Ishikawa (cell line): ENCODE measurements around the gene MEST.

Experiments
- CEBPB ChIP-seq: IDR thresholded peaks from 2 replicates; pipeline ENCODE4 v1.6.1; 2012
- CREB1 ChIP-seq: IDR thresholded peaks from 2 replicates; pipeline ENCODE4 v1.6.1; 2012; ENCODE audit warnings: low read depth
- EGR1 ChIP-seq: IDR thresholded peaks from 2 replicates; pipeline ENCODE4 v1.6.1; 2012
- EP300 ChIP-seq: IDR thresholded peaks from 2 replicates; pipeline ENCODE4 v1.6.1; 2012; ENCODE audit warnings: borderline replicate concordance
- FOXM1 ChIP-seq: IDR thresholded peaks from 2 replicates; pipeline ENCODE4 v1.6.1; 2012; ENCODE audit warnings: low read depth, borderline replicate concordance
- NFIC ChIP-seq: IDR thresholded peaks from 2 replicates; pipeline ENCODE4 v1.6.1; 2012
- RAD21 ChIP-seq: IDR thresholded peaks from 2 replicates; pipeline ENCODE4 v1.6.1; 2012; ENCODE audit warnings: low read depth
- TAF1 ChIP-seq: IDR thresholded peaks from 2 replicates; pipeline ENCODE4 v1.6.1; 2012; ENCODE audit warnings: low read depth, mild to moderate bottlenecking
- TCF12 ChIP-seq: IDR thresholded peaks from 2 replicates; pipeline ENCODE4 v1.6.1; 2012; ENCODE audit warnings: low read depth
- TEAD4 ChIP-seq: IDR thresholded peaks from 2 replicates; pipeline ENCODE4 v1.6.1; 2012
- YY1 ChIP-seq: IDR thresholded peaks from 2 replicates; pipeline ENCODE4 v1.6.1; 2012; ENCODE audit warnings: low read depth
- ZBTB7A ChIP-seq: IDR thresholded peaks from 2 replicates; pipeline ENCODE4 v1.6.1; 2012; ENCODE audit warnings: low read depth
- TF ChIP-seq, protein P1 (sequence below): IDR thresholded peaks from 2 replicates; pipeline ENCODE4 v1.6.1; 2012
- TF ChIP-seq, protein P2 (sequence below): IDR thresholded peaks from 2 replicates; pipeline ENCODE4 v1.6.1; 2012
- TF ChIP-seq, protein P3 (sequence below): IDR thresholded peaks from 2 replicates; pipeline ENCODE4 v1.6.1; 2012; ENCODE audit warnings: low read depth, mild to moderate bottlenecking

Gene MEST

DNA sequence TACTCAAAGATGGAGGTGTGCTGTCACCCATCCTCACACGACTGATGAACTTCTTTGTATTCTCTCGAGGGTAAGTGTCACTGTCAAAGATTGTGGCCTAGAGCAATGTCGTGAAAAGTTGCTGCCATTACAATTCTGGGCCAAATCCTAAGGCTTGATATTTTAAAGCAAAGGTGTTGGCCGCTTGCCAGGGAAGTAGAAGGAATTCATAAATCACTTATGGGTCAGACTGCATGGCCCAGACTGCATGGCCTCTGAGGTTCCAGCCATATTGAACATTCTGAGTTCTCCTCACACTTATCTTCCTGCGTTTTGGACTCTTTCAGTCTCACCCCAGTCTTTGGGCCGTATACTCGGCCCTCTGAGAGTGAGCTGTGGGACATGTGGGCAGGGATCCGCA lies 8.6 kb downstream of the MEST start:
- no peak for TF ChIP-seq TAF1
- no peak for TF ChIP-seq CEBPB
- TF ChIP-seq TEAD4 = no peak
- no peak for TF ChIP-seq ZBTB7A
- TF ChIP-seq, protein P1, sequence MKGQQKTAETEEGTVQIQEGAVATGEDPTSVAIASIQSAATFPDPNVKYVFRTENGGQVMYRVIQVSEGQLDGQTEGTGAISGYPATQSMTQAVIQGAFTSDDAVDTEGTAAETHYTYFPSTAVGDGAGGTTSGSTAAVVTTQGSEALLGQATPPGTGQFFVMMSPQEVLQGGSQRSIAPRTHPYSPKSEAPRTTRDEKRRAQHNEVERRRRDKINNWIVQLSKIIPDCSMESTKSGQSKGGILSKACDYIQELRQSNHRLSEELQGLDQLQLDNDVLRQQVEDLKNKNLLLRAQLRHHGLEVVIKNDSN = no peak

DNA sequence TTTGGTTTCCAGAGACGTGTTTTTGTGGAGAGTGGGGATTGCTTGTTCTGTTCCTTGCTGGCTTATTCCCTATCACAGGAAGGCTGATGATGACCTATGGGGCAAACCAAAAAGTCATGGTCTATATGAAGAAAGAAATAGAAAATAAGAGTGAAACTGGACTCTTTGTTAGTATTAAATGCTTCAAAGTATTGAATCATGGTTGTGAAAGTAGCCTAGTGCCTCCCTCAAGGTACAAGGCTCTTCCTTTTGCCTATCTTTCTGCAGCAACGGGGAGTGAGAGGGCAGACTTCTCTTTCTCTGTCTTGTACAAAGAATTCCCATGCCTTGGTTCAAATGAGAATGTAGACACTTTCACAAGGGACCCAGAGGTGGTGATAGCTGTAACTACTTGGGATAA lies 9.0 kb downstream of the MEST start:
- TF ChIP-seq YY1 (no peak), EP300 (no peak), CREB1 (no peak), RAD21 (no peak), TCF12 (no peak), TEAD4 (no peak), ZBTB7A (no peak), CEBPB (no peak), TAF1 (no peak), NFIC (no peak), EGR1 (no peak), FOXM1 (no peak)
- TF ChIP-seq, protein P2, sequence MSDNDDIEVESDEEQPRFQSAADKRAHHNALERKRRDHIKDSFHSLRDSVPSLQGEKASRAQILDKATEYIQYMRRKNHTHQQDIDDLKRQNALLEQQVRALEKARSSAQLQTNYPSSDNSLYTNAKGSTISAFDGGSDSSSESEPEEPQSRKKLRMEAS = no peak
- TF ChIP-seq, protein P1 = no peak
- TF ChIP-seq, protein P3, sequence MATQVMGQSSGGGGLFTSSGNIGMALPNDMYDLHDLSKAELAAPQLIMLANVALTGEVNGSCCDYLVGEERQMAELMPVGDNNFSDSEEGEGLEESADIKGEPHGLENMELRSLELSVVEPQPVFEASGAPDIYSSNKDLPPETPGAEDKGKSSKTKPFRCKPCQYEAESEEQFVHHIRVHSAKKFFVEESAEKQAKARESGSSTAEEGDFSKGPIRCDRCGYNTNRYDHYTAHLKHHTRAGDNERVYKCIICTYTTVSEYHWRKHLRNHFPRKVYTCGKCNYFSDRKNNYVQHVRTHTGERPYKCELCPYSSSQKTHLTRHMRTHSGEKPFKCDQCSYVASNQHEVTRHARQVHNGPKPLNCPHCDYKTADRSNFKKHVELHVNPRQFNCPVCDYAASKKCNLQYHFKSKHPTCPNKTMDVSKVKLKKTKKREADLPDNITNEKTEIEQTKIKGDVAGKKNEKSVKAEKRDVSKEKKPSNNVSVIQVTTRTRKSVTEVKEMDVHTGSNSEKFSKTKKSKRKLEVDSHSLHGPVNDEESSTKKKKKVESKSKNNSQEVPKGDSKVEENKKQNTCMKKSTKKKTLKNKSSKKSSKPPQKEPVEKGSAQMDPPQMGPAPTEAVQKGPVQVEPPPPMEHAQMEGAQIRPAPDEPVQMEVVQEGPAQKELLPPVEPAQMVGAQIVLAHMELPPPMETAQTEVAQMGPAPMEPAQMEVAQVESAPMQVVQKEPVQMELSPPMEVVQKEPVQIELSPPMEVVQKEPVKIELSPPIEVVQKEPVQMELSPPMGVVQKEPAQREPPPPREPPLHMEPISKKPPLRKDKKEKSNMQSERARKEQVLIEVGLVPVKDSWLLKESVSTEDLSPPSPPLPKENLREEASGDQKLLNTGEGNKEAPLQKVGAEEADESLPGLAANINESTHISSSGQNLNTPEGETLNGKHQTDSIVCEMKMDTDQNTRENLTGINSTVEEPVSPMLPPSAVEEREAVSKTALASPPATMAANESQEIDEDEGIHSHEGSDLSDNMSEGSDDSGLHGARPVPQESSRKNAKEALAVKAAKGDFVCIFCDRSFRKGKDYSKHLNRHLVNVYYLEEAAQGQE = no peak

DNA sequence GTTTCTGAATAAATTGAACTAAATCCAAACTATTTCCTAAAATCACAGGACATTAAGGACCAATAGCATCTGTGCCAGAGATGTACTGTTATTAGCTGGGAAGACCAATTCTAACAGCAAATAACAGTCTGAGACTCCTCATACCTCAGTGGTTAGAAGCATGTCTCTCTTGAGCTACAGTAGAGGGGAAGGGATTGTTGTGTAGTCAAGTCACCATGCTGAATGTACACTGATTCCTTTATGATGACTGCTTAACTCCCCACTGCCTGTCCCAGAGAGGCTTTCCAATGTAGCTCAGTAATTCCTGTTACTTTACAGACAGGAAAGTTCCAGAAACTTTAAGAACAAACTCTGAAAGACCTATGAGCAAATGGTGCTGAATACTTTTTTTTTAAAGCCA lies 13.9 kb downstream of the MEST start:
- TF ChIP-seq TEAD4 (no peak), FOXM1 (no peak)

DNA sequence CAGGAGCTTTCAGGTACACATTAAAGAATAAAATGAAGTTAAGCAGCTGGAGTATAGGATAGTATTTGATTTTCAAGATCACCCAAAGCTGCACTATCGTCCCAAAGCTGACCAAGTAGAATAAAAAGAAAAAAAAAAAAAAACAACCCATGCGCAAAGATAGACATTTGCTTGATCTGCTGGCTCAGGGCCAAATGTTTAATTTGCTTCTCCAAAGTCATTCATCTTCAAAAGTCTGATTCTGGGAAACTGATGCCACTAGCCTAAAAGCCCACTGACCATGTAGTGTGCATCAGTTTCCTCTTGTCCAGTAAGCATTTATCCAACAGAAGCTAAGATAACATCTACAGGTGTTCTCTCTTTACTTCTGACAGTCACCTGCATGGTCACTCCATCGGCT lies 14.5 kb downstream of the MEST start:
- TF ChIP-seq, protein P3 = no peak
- TF ChIP-seq TAF1 (no peak), YY1 (no peak), NFIC (no peak), CREB1 (no peak), CEBPB (no peak), EGR1 (no peak), TEAD4 (no peak), RAD21 (no peak), TCF12 (no peak), FOXM1 (no peak), ZBTB7A (no peak), EP300 (no peak)
- TF ChIP-seq, protein P2 = no peak
- TF ChIP-seq, protein P1 = no peak

DNA sequence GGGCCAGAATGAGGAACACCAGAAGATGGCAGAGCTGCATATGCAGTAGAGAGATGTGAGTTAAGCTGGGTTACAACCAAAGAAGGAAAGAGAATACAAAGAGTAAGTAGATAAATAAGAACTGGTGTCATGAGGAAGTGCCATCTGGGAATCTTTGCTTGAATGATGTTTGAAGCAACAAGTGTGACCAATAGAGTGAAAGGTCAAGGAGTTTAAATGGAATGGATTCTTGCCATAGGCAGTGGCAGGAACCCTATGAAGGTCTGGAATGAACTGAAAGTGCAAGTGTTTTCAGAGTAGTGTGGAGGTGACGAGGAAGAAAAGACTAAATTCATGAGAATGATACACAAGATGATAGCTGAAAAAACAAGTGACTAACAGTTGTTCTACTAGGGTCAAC lies 21.6 kb downstream of the MEST start:
- TF ChIP-seq CEBPB (no peak), TEAD4 (no peak), CREB1 (no peak), FOXM1 (no peak), TCF12 (no peak), EGR1 (no peak), ZBTB7A (no peak), NFIC (no peak), EP300 (no peak), YY1 (no peak), RAD21 (no peak)
- TF ChIP-seq, protein P2 = no peak
- TF ChIP-seq, protein P1 = no peak
- TF ChIP-seq, protein P3 = no peak
